ENCODE measurements around the gene SLC5A1. TPM values are rescaled to one million over a fixed set of nuclear protein-coding genes. Genes with fewer than 3 reads are reported as not detected.
A peak's percentile ranks its signal among the peaks of the same experiment; 100 is the strongest.

The SLC5A1 gene
- total and polyA plus RNA-seq, 2 of the 13 experiments (the other 11 are each of a cell fraction or from before 2014, with no cell fraction given): not detected

DNA sequence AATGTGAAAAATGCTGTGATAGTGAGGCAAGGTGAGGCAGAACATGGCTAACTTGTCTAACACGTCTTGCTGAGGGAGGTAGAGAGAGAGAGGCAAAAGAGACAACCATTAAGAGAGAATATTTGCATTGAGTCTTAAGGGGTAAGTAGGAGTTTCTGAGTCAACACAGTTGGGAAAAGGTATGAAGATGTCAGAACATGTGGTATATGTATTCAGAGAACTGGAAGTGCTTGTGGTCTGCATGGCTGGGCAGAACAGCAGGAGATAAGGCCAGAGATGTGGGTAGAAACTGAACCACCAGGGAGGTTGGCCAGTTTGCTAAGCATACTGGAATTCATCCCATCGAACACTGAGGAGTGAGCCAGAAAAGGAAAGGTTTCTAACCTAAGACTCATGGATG is 25.0 kb upstream of the SLC5A1 start (continued):
- TF ChIP-seq RFX1 (IDR thresholded peaks at IDR 0.05) (no peak), ZNF446 (CRISPR knock-in tag; IDR thresholded peaks at IDR 0.05) (no peak), BCL6 (CRISPR knock-in tag; IDR thresholded peaks at IDR 0.05) (no peak), ZNF274 (CRISPR knock-in tag; IDR thresholded peaks at IDR 0.05) (no peak)
- TF ChIP-seq, protein P1, sequence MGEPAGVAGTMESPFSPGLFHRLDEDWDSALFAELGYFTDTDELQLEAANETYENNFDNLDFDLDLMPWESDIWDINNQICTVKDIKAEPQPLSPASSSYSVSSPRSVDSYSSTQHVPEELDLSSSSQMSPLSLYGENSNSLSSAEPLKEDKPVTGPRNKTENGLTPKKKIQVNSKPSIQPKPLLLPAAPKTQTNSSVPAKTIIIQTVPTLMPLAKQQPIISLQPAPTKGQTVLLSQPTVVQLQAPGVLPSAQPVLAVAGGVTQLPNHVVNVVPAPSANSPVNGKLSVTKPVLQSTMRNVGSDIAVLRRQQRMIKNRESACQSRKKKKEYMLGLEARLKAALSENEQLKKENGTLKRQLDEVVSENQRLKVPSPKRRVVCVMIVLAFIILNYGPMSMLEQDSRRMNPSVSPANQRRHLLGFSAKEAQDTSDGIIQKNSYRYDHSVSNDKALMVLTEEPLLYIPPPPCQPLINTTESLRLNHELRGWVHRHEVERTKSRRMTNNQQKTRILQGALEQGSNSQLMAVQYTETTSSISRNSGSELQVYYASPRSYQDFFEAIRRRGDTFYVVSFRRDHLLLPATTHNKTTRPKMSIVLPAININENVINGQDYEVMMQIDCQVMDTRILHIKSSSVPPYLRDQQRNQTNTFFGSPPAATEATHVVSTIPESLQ (CRISPR knock-in tag; conservative IDR thresholded peaks at IDR 0.05): no peak
- TF ChIP-seq, protein P2, sequence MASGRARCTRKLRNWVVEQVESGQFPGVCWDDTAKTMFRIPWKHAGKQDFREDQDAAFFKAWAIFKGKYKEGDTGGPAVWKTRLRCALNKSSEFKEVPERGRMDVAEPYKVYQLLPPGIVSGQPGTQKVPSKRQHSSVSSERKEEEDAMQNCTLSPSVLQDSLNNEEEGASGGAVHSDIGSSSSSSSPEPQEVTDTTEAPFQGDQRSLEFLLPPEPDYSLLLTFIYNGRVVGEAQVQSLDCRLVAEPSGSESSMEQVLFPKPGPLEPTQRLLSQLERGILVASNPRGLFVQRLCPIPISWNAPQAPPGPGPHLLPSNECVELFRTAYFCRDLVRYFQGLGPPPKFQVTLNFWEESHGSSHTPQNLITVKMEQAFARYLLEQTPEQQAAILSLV (CRISPR knock-in tag; IDR thresholded peaks at IDR 0.05; ENCODE audit: borderline replicate concordance): no peak
- TF ChIP-seq, protein P3, sequence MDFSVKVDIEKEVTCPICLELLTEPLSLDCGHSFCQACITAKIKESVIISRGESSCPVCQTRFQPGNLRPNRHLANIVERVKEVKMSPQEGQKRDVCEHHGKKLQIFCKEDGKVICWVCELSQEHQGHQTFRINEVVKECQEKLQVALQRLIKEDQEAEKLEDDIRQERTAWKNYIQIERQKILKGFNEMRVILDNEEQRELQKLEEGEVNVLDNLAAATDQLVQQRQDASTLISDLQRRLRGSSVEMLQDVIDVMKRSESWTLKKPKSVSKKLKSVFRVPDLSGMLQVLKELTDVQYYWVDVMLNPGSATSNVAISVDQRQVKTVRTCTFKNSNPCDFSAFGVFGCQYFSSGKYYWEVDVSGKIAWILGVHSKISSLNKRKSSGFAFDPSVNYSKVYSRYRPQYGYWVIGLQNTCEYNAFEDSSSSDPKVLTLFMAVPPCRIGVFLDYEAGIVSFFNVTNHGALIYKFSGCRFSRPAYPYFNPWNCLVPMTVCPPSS (IDR thresholded peaks at IDR 0.05): no peak

DNA sequence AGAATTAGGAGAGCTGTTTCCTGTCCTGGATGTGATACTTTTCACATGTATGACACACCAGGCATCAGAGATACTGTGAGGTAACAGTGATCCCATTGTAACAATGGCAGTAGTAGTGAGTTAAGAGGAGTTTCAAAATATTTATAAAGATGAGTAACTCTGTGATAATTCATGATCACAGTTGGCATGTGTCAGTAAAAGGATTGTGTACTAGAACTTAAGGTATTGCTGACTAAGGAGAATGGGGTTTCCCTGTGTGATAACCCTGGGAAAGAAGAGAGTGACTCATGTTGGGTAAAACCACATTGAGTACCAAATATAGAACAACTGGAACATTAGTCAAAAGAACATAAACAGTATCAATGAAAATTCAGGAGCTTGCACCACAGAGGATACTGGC is 22.9 kb upstream of the SLC5A1 start:
- H3K4me2 ChIP-seq (ENCODE audit: low read depth, low read length): no peak overlapping the region
- FAIRE-seq: no peak
- no peaks in the 10 kb centered on the region for H3K79me2 ChIP-seq (ENCODE audit: insufficient read depth, low read length)
- H3K4me3 ChIP-seq (replicated peaks in 1 of 3; ENCODE audit: insufficient read depth in 1 of 3, low read depth in 2 of 3, low read length in 3 of 3): no peak overlapping the region
- no peak overlapping the region for H3K27ac ChIP-seq (ENCODE audit: extremely low read length, insufficient read depth, low read length)
- intact Hi-C loops (cut with micrococcal nuclease; ENCODE audit: unreplicated experiment): no loop called here
- H4K20me1 ChIP-seq (ENCODE audit: insufficient read depth, low read length): no peaks in the 10 kb centered on the region
- ChIA-PET CTCF (ENCODE audit: low intra/inter-chr PET ratio, low total read pairs) (no interaction called here), POLR2A (no interaction called here)
- no peak overlapping the region for H3K9ac ChIP-seq (ENCODE audit: insufficient read depth, low read depth, low read length)
- ATAC-seq: no peak
- no peaks in the 10 kb centered on the region for H3K4me1 ChIP-seq (ENCODE audit: insufficient read depth, low read length)
- no peak overlapping the region for H2AFZ ChIP-seq (ENCODE audit: low read length)
- H3K27me3 ChIP-seq (ENCODE audit: control insufficient read depth in 1 of 2, insufficient read depth in 2 of 2, low read length in 2 of 2): no peaks in the 10 kb centered on the region
- in situ Hi-C loops (cut with HindIII; ENCODE audit: extremely low pct_ligation_motif_present, low pct_unique_long_range_greater_than_20kb): no loop called here
- no TSS peak for BruUV-seq (replicated peaks)
- DNase-seq (ENCODE audit: low spot score): peak; percentile 5
- H3K9me3 ChIP-seq (ENCODE audit: low read length): no peaks in the 10 kb centered on the region
- no peaks in the 10 kb centered on the region for H3K36me3 ChIP-seq (replicated peaks in 1 of 2; ENCODE audit: control insufficient read depth in 1 of 2, insufficient read depth in 2 of 2, low read length in 2 of 2)
- TF ChIP-seq ZNF329 (CRISPR knock-in tag; IDR thresholded peaks at IDR 0.05; ENCODE audit: low read depth) (no peak), ZNF607 (CRISPR knock-in tag; IDR thresholded peaks at IDR 0.05; ENCODE audit: borderline replicate concordance) (no peak), TBL1XR1 (IDR thresholded peaks at IDR 0.05; ENCODE audit: borderline replicate concordance, low read length, partially characterized antibody) (no peak), MAFF (IDR thresholded peaks at IDR 0.05; ENCODE audit: low read depth, low read length) (peak; percentile 92), EED (CRISPR knock-in tag; IDR thresholded peaks at IDR 0.05) (no peak)
- TF ChIP-seq, protein P4, sequence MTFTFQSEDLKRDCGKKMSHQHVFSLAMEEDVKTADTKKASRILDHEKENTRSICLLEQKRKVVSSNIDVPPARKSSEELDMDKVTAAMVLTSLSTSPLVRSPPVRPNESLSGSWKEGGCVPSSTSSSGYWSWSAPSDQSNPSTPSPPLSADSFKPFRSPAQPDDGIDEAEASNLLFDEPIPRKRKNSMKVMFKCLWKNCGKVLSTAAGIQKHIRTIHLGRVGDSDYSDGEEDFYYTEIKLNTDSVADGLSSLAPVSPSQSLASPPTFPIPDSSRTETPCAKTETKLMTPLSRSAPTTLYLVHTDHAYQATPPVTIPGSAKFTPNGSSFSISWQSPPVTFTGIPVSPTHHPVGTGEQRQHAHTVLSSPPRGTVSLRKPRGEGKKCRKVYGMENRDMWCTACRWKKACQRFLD (CRISPR knock-in tag; IDR thresholded peaks at IDR 0.05; ENCODE audit: borderline replicate concordance): no peak
- TF ChIP-seq, protein P5, sequence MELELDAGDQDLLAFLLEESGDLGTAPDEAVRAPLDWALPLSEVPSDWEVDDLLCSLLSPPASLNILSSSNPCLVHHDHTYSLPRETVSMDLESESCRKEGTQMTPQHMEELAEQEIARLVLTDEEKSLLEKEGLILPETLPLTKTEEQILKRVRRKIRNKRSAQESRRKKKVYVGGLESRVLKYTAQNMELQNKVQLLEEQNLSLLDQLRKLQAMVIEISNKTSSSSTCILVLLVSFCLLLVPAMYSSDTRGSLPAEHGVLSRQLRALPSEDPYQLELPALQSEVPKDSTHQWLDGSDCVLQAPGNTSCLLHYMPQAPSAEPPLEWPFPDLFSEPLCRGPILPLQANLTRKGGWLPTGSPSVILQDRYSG (CRISPR knock-in tag; IDR thresholded peaks at IDR 0.05): no peak
- TF ChIP-seq, protein P6, sequence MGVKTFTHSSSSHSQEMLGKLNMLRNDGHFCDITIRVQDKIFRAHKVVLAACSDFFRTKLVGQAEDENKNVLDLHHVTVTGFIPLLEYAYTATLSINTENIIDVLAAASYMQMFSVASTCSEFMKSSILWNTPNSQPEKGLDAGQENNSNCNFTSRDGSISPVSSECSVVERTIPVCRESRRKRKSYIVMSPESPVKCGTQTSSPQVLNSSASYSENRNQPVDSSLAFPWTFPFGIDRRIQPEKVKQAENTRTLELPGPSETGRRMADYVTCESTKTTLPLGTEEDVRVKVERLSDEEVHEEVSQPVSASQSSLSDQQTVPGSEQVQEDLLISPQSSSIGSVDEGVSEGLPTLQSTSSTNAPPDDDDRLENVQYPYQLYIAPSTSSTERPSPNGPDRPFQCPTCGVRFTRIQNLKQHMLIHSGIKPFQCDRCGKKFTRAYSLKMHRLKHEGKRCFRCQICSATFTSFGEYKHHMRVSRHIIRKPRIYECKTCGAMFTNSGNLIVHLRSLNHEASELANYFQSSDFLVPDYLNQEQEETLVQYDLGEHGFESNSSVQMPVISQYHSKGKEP (CRISPR knock-in tag; IDR thresholded peaks at IDR 0.05): no peak

Measured in HepG2 (cell line).